H9 (cell line): ENCODE results near the gene NOXA1. TPM values are rescaled to one million over a fixed set of nuclear protein-coding genes. Genes with fewer than 3 reads are reported as not detected.

Experiments used
- DNase-seq: peaks from one replicate; pipeline ENCODE4 v3.0.0-alpha.2; 2017
- H2AFZ ChIP-seq: one replicate; pipeline ENCODE4 v1.6.1; 2013; ENCODE audit warnings: mild to moderate bottlenecking, low read length, control low read depth, moderate library complexity
- H2AK5ac ChIP-seq: 2 replicates; pipeline ENCODE4 v1.6.1; 2013; ENCODE audit warnings: low read length, control low read depth, mixed read lengths; ENCODE audit not compliant: insufficient read length
- H2BK120ac ChIP-seq: one replicate; pipeline ENCODE4 v1.6.1; 2013; ENCODE audit warnings: low read depth, mild to moderate bottlenecking, low read length, control low read depth, inconsistent platforms; ENCODE audit not compliant: poor library complexity, severe bottlenecking
- H2BK12ac ChIP-seq: 2 replicates; pipeline ENCODE4 v1.6.1; 2013; ENCODE audit warnings: low read length, control low read depth, mixed read lengths, low read depth; ENCODE audit not compliant: insufficient read length
- H2BK15ac ChIP-seq: 2 replicates; pipeline ENCODE4 v1.6.1; 2013; ENCODE audit warnings: low read depth, low read length, control low read depth
- H2BK20ac ChIP-seq: one replicate; pipeline ENCODE4 v1.6.1; 2013; ENCODE audit warnings: low read depth, mild to moderate bottlenecking, low read length, control low read depth, inconsistent platforms; ENCODE audit not compliant: poor library complexity, severe bottlenecking
- H2BK5ac ChIP-seq: 2 replicates; pipeline ENCODE4 v1.6.1; 2013; ENCODE audit warnings: low read length, control low read depth, mixed read lengths; ENCODE audit not compliant: insufficient read length
- H3K14ac ChIP-seq: 2 replicates; pipeline ENCODE4 v1.6.1; 2013; ENCODE audit warnings: low read length, control low read depth; ENCODE audit not compliant: insufficient read depth
- H3K18ac ChIP-seq: 2 replicates; pipeline ENCODE4 v1.6.1; 2013; ENCODE audit warnings: low read depth, mild to moderate bottlenecking, mixed read lengths, low read length, control low read depth; ENCODE audit not compliant: insufficient read length
- H3K23ac ChIP-seq: 2 replicates; pipeline ENCODE4 v1.6.1; 2013; ENCODE audit warnings: low read length, control low read depth, mixed read lengths, low read depth; ENCODE audit not compliant: insufficient read length
- H3K23me2 ChIP-seq: 2 replicates; pipeline ENCODE4 v1.6.1; 2013; ENCODE audit warnings: low read depth, mild to moderate bottlenecking, mixed read lengths, low read length, control low read depth; ENCODE audit not compliant: insufficient read length, poor library complexity, severe bottlenecking
- H3K27ac ChIP-seq: 2 replicates; pipeline ENCODE4 v1.5.1; 2013; ENCODE audit warnings: low read length, control low read depth, mixed read lengths, low read depth; ENCODE audit not compliant: insufficient read length
- H3K27me3 ChIP-seq: 2 replicates; pipeline ENCODE4 v1.6.1; 2013; ENCODE audit warnings: low read length, control low read depth, inconsistent platforms; ENCODE audit not compliant: insufficient read depth
- H3K4ac ChIP-seq: 2 replicates; pipeline ENCODE4 v1.6.1; 2013; ENCODE audit warnings: low read depth, mild to moderate bottlenecking, control low read depth, inconsistent platforms, low read length, moderate library complexity
- H3K4me1 ChIP-seq: 2 replicates; pipeline ENCODE4 v1.6.1; 2013; ENCODE audit warnings: low read length, control low read depth, inconsistent platforms; ENCODE audit not compliant: insufficient read depth
- H3K4me2 ChIP-seq: 2 replicates; pipeline ENCODE4 v1.6.1; 2013; ENCODE audit warnings: low read length, control low read depth, mixed read lengths; ENCODE audit not compliant: insufficient read length, insufficient read depth
- H3K56ac ChIP-seq: 2 replicates; pipeline ENCODE4 v1.6.1; 2013; ENCODE audit warnings: low read depth, mild to moderate bottlenecking, mixed read lengths, low read length, control low read depth; ENCODE audit not compliant: insufficient read length
- H3K79me1 ChIP-seq: 2 replicates; pipeline ENCODE4 v1.6.1; 2013; ENCODE audit warnings: low read depth, mild to moderate bottlenecking, moderate library complexity, low read length, control low read depth, inconsistent platforms; ENCODE audit not compliant: insufficient read depth, poor library complexity, severe bottlenecking
- H3K79me2 ChIP-seq: 2 replicates; pipeline ENCODE4 v1.6.1; 2013; ENCODE audit warnings: low read length, control low read depth, inconsistent platforms; ENCODE audit not compliant: insufficient read depth
- H3K9ac ChIP-seq: 2 replicates; pipeline ENCODE4 v1.6.1; 2013; ENCODE audit warnings: low read length, control low read depth, mixed read lengths; ENCODE audit not compliant: insufficient read length; ENCODE audit errors: extremely low read depth
- H3K9me3 ChIP-seq: one replicate; pipeline ENCODE4 v1.6.1; 2013; ENCODE audit warnings: low read depth, low read length, inconsistent platforms; ENCODE audit not compliant: control insufficient read depth
- H3T11ph ChIP-seq: one replicate; pipeline ENCODE4 v1.6.1; 2013; ENCODE audit warnings: mild to moderate bottlenecking, low read length, control low read depth, inconsistent platforms
- H4K20me1 ChIP-seq: one replicate; pipeline ENCODE4 v1.6.1; 2013; ENCODE audit not compliant: control insufficient read depth, insufficient read length, insufficient read depth
- H4K5ac ChIP-seq: 2 replicates; pipeline ENCODE4 v1.6.1; 2013; ENCODE audit warnings: low read depth, mild to moderate bottlenecking, mixed read lengths, low read length, control low read depth; ENCODE audit not compliant: insufficient read length
- H4K8ac ChIP-seq: replicated peaks from 2 replicates; pipeline ENCODE4 v1.6.1; 2013; ENCODE audit warnings: low read length, control low read depth, mixed read lengths, low read depth; ENCODE audit not compliant: insufficient read length
- H4K91ac ChIP-seq: 2 replicates; pipeline ENCODE4 v1.6.1; 2013; ENCODE audit warnings: low read depth, mild to moderate bottlenecking, moderate library complexity, mixed read lengths, low read length, control low read depth; ENCODE audit not compliant: insufficient read length
- H3K27ac Mint-ChIP-seq, 3 experiments: 2 replicates in 2 of 3; 3 replicates in 1 of 3; pipeline ENCODE4 v1.8.0; 2020 to 2021; ENCODE audit warnings: mixed read lengths in 3 of 3, mild to moderate bottlenecking in 1 of 3, moderate library complexity in 1 of 3
- H3K27me3 Mint-ChIP-seq: 2 replicates; pipeline ENCODE4 v1.8.0; 2021; ENCODE audit warnings: low read depth, mild to moderate bottlenecking, moderate library complexity, mixed read lengths
- H3K36me3 Mint-ChIP-seq, 3 experiments: 2 replicates in 2 of 3; 3 replicates in 1 of 3; pipeline ENCODE4 v1.8.0; 2020 to 2021; ENCODE audit warnings: low read depth in 3 of 3, mixed read lengths in 3 of 3; ENCODE audit not compliant: insufficient read depth in 1 of 3
- H3K4me1 Mint-ChIP-seq, 2 experiments: 2 replicates each; pipeline ENCODE4 v1.8.0; 2020; ENCODE audit warnings: mixed read lengths in 2 of 2
- H3K4me3 Mint-ChIP-seq, 2 experiments: 2 replicates in 1 of 2; 3 replicates in 1 of 2; pipeline ENCODE4 v1.8.0; 2020 to 2021; ENCODE audit warnings: mild to moderate bottlenecking in 2 of 2, mixed read lengths in 2 of 2, moderate library complexity in 1 of 2
- H3K9me3 Mint-ChIP-seq, 2 experiments: 2 replicates in 1 of 2; 3 replicates in 1 of 2; pipeline ENCODE4 v1.8.0; 2020; ENCODE audit warnings: mild to moderate bottlenecking in 2 of 2, mixed read lengths in 2 of 2, moderate library complexity in 1 of 2
- CTCF ChIP-seq: fragments of 200-600 bp; sonication (generic); conservative IDR thresholded peaks from 3 replicates; pipeline ENCODE4 v1.8.0; 2021; ENCODE audit warnings: antibody characterized with exemption, mild to moderate bottlenecking
- whole genome bisulfite sequencing: extraction: QIAGEN DNeasy Blood & Tissue Kit; methylation state at CpG from one replicate; pipeline ENCODE4 v1.1.7; 2013; ENCODE audit warnings: missing lambda C conversion rate, low lambda C conversion rate, mixed read lengths; ENCODE audit not compliant: insufficient read length; ENCODE audit errors: extremely low coverage; 5-methylcytosine and 5-hydroxymethylcytosine counted together
- total RNA-seq: library from RNA; stranded (reverse); gene quantifications from 2 replicates; pipeline ENCODE4 v1.2.1, GENCODE V29; 2021

Gene NOXA1
- total RNA-seq, 1 experiment from 2014 or later, result 2.0 TPM

- no peak overlapping the region for H4K8ac ChIP-seq
- no peak overlapping the region for H3K56ac ChIP-seq
- H4K20me1 ChIP-seq, result no peaks in the 10 kb centered on the region
- H3K27me3 Mint-ChIP-seq, result peaks cover 26% of the 10 kb centered on the region
- peaks cover 3 to 5% of the 10 kb centered on the region in 2 experiments; a peak in 3 of 5 replicates for H3K9me3 Mint-ChIP-seq
- no peak overlapping the region for H2BK20ac ChIP-seq
- no peak for DNase-seq
- H3K23me2 ChIP-seq, result no peaks in the 10 kb centered on the region
- no peak overlapping the region for H2BK15ac ChIP-seq
- H3K79me2 ChIP-seq, result no peaks in the 10 kb centered on the region
- H4K91ac ChIP-seq, result no peak overlapping the region
- no peak overlapping the region for H3T11ph ChIP-seq
- no peak overlapping the region for H3K14ac ChIP-seq
- no peak overlapping the region for H2BK120ac ChIP-seq
- H2AK5ac ChIP-seq, result no peak overlapping the region
- H3K4me2 ChIP-seq, result no peak overlapping the region
- WGBS, result no CpG with 5 or more reads among the region's 16 CpGs
- 0 out of 7 replicates have a peak overlapping the region, but pooled peaks of 1 of the 3 experiments have one; percentile 36 for H3K27ac Mint-ChIP-seq
- no peak overlapping the region for H3K23ac ChIP-seq
- H2AFZ ChIP-seq, result no peak overlapping the region
- H3K18ac ChIP-seq, result no peak overlapping the region
- no peaks in the 10 kb centered on the region for H3K4me1 ChIP-seq
- H3K36me3 Mint-ChIP-seq, result peaks cover 0 to 3% (median 0%) of the 10 kb centered on the region in 3 experiments; a peak in 1 of 7 replicates
- no peak overlapping the region for H3K4ac ChIP-seq
- H2BK5ac ChIP-seq, result no peak overlapping the region
- H3K27ac ChIP-seq, result no peak overlapping the region
- no peak overlapping the region for H3K4me3 Mint-ChIP-seq
- no peaks in the 10 kb centered on the region for H3K27me3 ChIP-seq
- no peaks in the 10 kb centered on the region for H3K79me1 ChIP-seq
- H2BK12ac ChIP-seq, result no peak overlapping the region
- H3K9me3 ChIP-seq, result no peaks in the 10 kb centered on the region
- no peak overlapping the region for H3K9ac ChIP-seq
- no peak for TF ChIP-seq CTCF
- no peaks in the 10 kb centered on the region for H3K4me1 Mint-ChIP-seq
- H4K5ac ChIP-seq, result no peak overlapping the region
Measured at GRCh38 chr9:137373611-137373980, 49.6 kb upstream of the NOXA1 start.
